ENCODE results near the gene DHX34. TPM values are rescaled to one million over a fixed set of nuclear protein-coding genes. Genes with fewer than 3 reads are reported as not detected.

Gene DHX34
- total and polyA plus RNA-seq, 2 donors from 2014 or later: 7.2 to 13.6 TPM

- TF ChIP-seq CTCF (IDR thresholded peaks at IDR 0.05; ENCODE audit: borderline replicate concordance, extremely low read depth, insufficient read depth): no peak
- no peak overlapping the region for H3K27ac ChIP-seq (ENCODE audit: low read depth in 2 of 2, low read length in 2 of 2)
- FAIRE-seq: no peak
- no peak overlapping the region for H3K9ac ChIP-seq (ENCODE audit: low read length in 3 of 3)
- no peaks in the 10 kb centered on the region for H3K4me1 ChIP-seq (ENCODE audit: control insufficient read depth in 2 of 3, insufficient read depth in 2 of 3, low read depth in 1 of 3, low read length in 3 of 3)
- H3K4me3 ChIP-seq (ENCODE audit: low read length in 3 of 3): no peak overlapping the region
- DNase-seq: no peak
- no peaks in the 10 kb centered on the region for H3K9me3 ChIP-seq (ENCODE audit: control insufficient read depth in 2 of 3, insufficient read depth in 1 of 3, low read length in 3 of 3)
- peaks cover 0 to 32% (median 18%) of the 10 kb centered on the region in 3 donors for H3K36me3 ChIP-seq (ENCODE audit: control insufficient read depth in 2 of 3, insufficient read depth in 3 of 3, low read length in 3 of 3)
- no peaks in the 10 kb centered on the region for H3K27me3 ChIP-seq (ENCODE audit: control insufficient read depth, insufficient read depth, low read length)
- intact Hi-C loops (cut with DNase I): no loop called here
Measured at GRCh38 chr19:47372603-47373002, 23.5 kb downstream of the DHX34 start.

- Histone ChIP-seq H3K36me3 (ENCODE audit: control insufficient read depth in 2 of 3, insufficient read depth in 3 of 3, low read length in 3 of 3) (peaks cover 0 to 32% (median 19%) of the 10 kb centered on the region in 3 donors), H3K4me1 (ENCODE audit: control insufficient read depth in 2 of 3, insufficient read depth in 2 of 3, low read depth in 1 of 3, low read length in 3 of 3) (no peaks in the 10 kb centered on the region), H3K27me3 (ENCODE audit: control insufficient read depth, insufficient read depth, low read length) (no peaks in the 10 kb centered on the region), H3K9ac (ENCODE audit: low read length in 3 of 3) (no peak overlapping the region), H3K27ac (ENCODE audit: low read depth in 2 of 2, low read length in 2 of 2) (no peak overlapping the region), H3K9me3 (ENCODE audit: control insufficient read depth in 2 of 3, insufficient read depth in 1 of 3, low read length in 3 of 3) (no peaks in the 10 kb centered on the region), H3K4me3 (ENCODE audit: low read length in 3 of 3) (no peak overlapping the region)
- no peak for TF ChIP-seq CTCF (IDR thresholded peaks at IDR 0.05; ENCODE audit: borderline replicate concordance, extremely low read depth, insufficient read depth)
- DNase-seq (no peak), FAIRE-seq (no peak)
- intact Hi-C loops (cut with DNase I): no loop called here
Measured at GRCh38 chr19:47373246-47374240, 24.4 kb downstream of the DHX34 start.

- no peaks in the 10 kb centered on the region for H3K27me3 ChIP-seq (ENCODE audit: control insufficient read depth, insufficient read depth, low read length)
- intact Hi-C loops (cut with DNase I): no loop called here
- H3K36me3 ChIP-seq (ENCODE audit: control insufficient read depth in 2 of 3, insufficient read depth in 3 of 3, low read length in 3 of 3): peaks cover 0 to 25% (median 14%) of the 10 kb centered on the region in 3 donors
- DNase-seq: no peak
- no peak overlapping the region for H3K9ac ChIP-seq (ENCODE audit: low read length in 3 of 3)
- no peak for FAIRE-seq
- no peak for TF ChIP-seq CTCF (IDR thresholded peaks at IDR 0.05; ENCODE audit: borderline replicate concordance, extremely low read depth, insufficient read depth)
- H3K9me3 ChIP-seq (ENCODE audit: control insufficient read depth in 2 of 3, insufficient read depth in 1 of 3, low read length in 3 of 3): no peaks in the 10 kb centered on the region
- no peaks in the 10 kb centered on the region for H3K4me1 ChIP-seq (ENCODE audit: control insufficient read depth in 2 of 3, insufficient read depth in 2 of 3, low read depth in 1 of 3, low read length in 3 of 3)
- H3K27ac ChIP-seq (ENCODE audit: low read depth in 2 of 2, low read length in 2 of 2): no peak overlapping the region
- H3K4me3 ChIP-seq (ENCODE audit: low read length in 3 of 3): no peak overlapping the region
Measured at GRCh38 chr19:47374876-47375693, 26.0 kb downstream of the DHX34 start.
